BLaER1 (cell line): ENCODE results near the gene ARL13A.
"Not testable (repeated sequence)": the region's sequence is repeated elsewhere in the genome, so short reads cannot be mapped to it uniquely, and the experiment has no call there.

Experiments
- H3K27ac ChIP-seq: shearing (Covaris generic); formaldehyde crosslinking; 2 replicates; pipeline ENCODE4 v1.8.1; 2022
- H3K27me3 ChIP-seq: shearing (Covaris generic); formaldehyde crosslinking; 2 replicates; pipeline ENCODE4 v1.8.1; 2022
- H3K36me3 ChIP-seq: shearing (Covaris generic); formaldehyde crosslinking; 2 replicates; pipeline ENCODE4 v1.8.1; 2022
- H3K4me1 ChIP-seq: shearing (Covaris generic); formaldehyde crosslinking; 2 replicates; pipeline ENCODE4 v1.8.1; 2022
- H3K4me2 ChIP-seq: shearing (Covaris generic); formaldehyde crosslinking; 2 replicates; pipeline ENCODE4 v1.8.1; 2022
- H3K4me3 ChIP-seq: shearing (Covaris generic); formaldehyde crosslinking; 2 replicates; pipeline ENCODE4 v1.8.1; 2022
- H3K9ac ChIP-seq: shearing (Covaris generic); formaldehyde crosslinking; 2 replicates; pipeline ENCODE4 v1.8.1; 2022
- H3K9me3 ChIP-seq: shearing (Covaris generic); formaldehyde crosslinking; 2 replicates; pipeline ENCODE4 v1.8.1; 2022
- H4K20me1 ChIP-seq: shearing (Covaris generic); formaldehyde crosslinking; 2 replicates; pipeline ENCODE4 v1.8.1; 2022
- Cebpa-rat ChIP-seq: shearing (Covaris generic); IDR thresholded peaks from 2 replicates; pipeline ENCODE4 v1.8.1; 2022

ARL13A gene

GRCh38 chrX:100946299-100946927 lies 23.1 kb upstream of the ARL13A start:
- H3K4me1 ChIP-seq, result no peaks in the 10 kb centered on the region
- no peak overlapping the region for H3K9ac ChIP-seq
- H3K4me2 ChIP-seq, result no peak overlapping the region
- H3K4me3 ChIP-seq, result no peak overlapping the region
- H3K9me3 ChIP-seq, result no peaks in the 10 kb centered on the region
- H4K20me1 ChIP-seq, result no peaks in the 10 kb centered on the region
- no peaks in the 10 kb centered on the region for H3K36me3 ChIP-seq
- TF ChIP-seq Cebpa-rat, result no peak
- H3K27ac ChIP-seq, result no peak overlapping the region
- no peaks in the 10 kb centered on the region for H3K27me3 ChIP-seq

- no peak overlapping the region for H3K4me3 ChIP-seq
- no peak overlapping the region for H3K4me2 ChIP-seq
- no peak overlapping the region for H3K9ac ChIP-seq
- H4K20me1 ChIP-seq, result no peaks in the 10 kb centered on the region
- H3K4me1 ChIP-seq, result no peaks in the 10 kb centered on the region
- H3K36me3 ChIP-seq, result no peaks in the 10 kb centered on the region
- H3K27me3 ChIP-seq, result no peaks in the 10 kb centered on the region
- H3K27ac ChIP-seq, result no peak overlapping the region
- TF ChIP-seq Cebpa-rat, result no peak
- H3K9me3 ChIP-seq, result no peaks in the 10 kb centered on the region
Measured at GRCh38 chrX:100948557-100948956, 21.0 kb upstream of the ARL13A start.

- Histone ChIP-seq H3K27me3 (no peaks in the 10 kb centered on the region), H3K4me3 (no peak overlapping the region), H3K36me3 (no peaks in the 10 kb centered on the region), H3K9ac (no peak overlapping the region), H3K4me1 (peaks cover 5% of the 10 kb centered on the region; the same call in 1 of the 2 replicates), H3K27ac (no peak overlapping the region), H3K9me3 (no peaks in the 10 kb centered on the region), H4K20me1 (no peaks in the 10 kb centered on the region), H3K4me2 (no peak overlapping the region)
- TF ChIP-seq Cebpa-rat, result no peak
Measured at GRCh38 chrX:100962811-100963210, 6.7 kb upstream of the ARL13A start.

DNA sequence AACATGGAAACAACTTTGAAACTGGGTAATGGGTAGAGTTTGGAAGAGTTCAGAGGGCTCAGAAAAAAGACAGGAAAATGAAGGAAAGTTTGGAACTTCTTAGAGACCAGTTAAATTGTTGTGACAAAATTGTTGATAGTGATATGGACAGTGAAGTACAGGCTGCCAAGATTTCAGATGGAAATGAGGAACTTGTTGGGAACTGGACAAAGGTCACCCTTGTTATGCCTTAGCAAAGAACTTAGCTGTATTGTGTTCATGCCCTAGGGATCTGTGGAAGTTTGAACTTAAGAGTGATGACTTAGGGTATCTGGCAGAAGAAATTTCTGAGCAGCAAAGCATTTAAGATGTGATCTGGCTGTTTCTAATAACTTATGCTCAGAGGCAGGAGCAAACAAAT lies 5.1 kb upstream of the ARL13A start:
- H3K4me1 ChIP-seq, result peaks cover 5% of the 10 kb centered on the region; the same call in 1 of the 2 replicates
- no peaks in the 10 kb centered on the region for H4K20me1 ChIP-seq
- no peak overlapping the region for H3K4me3 ChIP-seq
- no peaks in the 10 kb centered on the region for H3K36me3 ChIP-seq
- no peak overlapping the region for H3K27ac ChIP-seq
- no peaks in the 10 kb centered on the region for H3K27me3 ChIP-seq
- no peak overlapping the region for H3K9ac ChIP-seq
- no peak overlapping the region for H3K4me2 ChIP-seq
- TF ChIP-seq Cebpa-rat, result no peak
- H3K9me3 ChIP-seq, result no peaks in the 10 kb centered on the region

- Histone ChIP-seq H3K27me3 (no peaks in the 10 kb centered on the region), H3K4me2 (no peak overlapping the region), H3K4me3 (no peak overlapping the region), H3K27ac (no peak overlapping the region), H3K9me3 (peaks cover 10% of the 10 kb centered on the region), H4K20me1 (no peaks in the 10 kb centered on the region), H3K36me3 (peaks cover 4% of the 10 kb centered on the region; the same call in 1 of the 2 replicates), H3K9ac (no peak overlapping the region), H3K4me1 (no peaks in the 10 kb centered on the region)
- TF ChIP-seq Cebpa-rat, result no peak
Measured at GRCh38 chrX:100969936-100970335, 428 bp downstream of the ARL13A start.

- peaks cover 4% of the 10 kb centered on the region; the same call in 1 of the 2 replicates for H3K36me3 ChIP-seq
- H3K27ac ChIP-seq, result no peak overlapping the region
- TF ChIP-seq Cebpa-rat, result no peak
- H3K4me3 ChIP-seq, result no peak overlapping the region
- no peak overlapping the region for H3K9ac ChIP-seq
- peaks cover 10% of the 10 kb centered on the region for H3K9me3 ChIP-seq
- H3K27me3 ChIP-seq, result no peaks in the 10 kb centered on the region
- H3K4me2 ChIP-seq, result no peak overlapping the region
- no peaks in the 10 kb centered on the region for H4K20me1 ChIP-seq
- no peaks in the 10 kb centered on the region for H3K4me1 ChIP-seq
Measured at GRCh38 chrX:100973411-100973810, 3.9 kb downstream of the ARL13A start.

- Histone ChIP-seq H3K27ac (no peak overlapping the region), H3K4me3 (no peak overlapping the region), H3K4me1 (no peaks in the 10 kb centered on the region), H3K9ac (no peak overlapping the region), H3K36me3 (peaks cover 4% of the 10 kb centered on the region; the same call in 1 of the 2 replicates), H3K4me2 (no peak overlapping the region), H4K20me1 (no peaks in the 10 kb centered on the region), H3K27me3 (no peaks in the 10 kb centered on the region), H3K9me3 (peaks cover 10% of the 10 kb centered on the region)
- TF ChIP-seq Cebpa-rat, result no peak
Measured at GRCh38 chrX:100975212-100975611, 5.7 kb downstream of the ARL13A start.

DNA sequence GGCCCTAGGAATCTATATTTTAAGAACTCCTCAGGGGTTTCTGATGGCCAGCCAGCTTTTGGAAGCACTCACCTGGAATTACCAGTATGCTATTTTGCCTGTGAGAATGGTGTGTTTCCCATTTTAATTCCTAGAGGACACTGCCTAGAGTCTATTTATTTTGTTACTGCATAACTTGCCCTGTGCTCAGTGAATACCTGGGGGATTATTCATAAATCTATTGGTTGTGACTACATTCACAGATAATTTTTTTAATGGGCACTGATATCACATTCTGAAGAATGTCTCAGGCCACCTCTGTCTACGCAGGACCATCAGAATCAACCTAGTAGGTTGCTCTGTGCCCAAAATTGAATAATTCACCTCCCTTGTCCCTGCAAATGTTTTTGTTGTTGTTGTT lies 6.7 kb downstream of the ARL13A start:
- no peak for TF ChIP-seq Cebpa-rat
- Histone ChIP-seq H4K20me1 (no peaks in the 10 kb centered on the region), H3K4me2 (no peak overlapping the region), H3K27me3 (no peaks in the 10 kb centered on the region), H3K9me3 (peaks cover 10% of the 10 kb centered on the region), H3K4me3 (no peak overlapping the region), H3K27ac (no peak overlapping the region), H3K4me1 (no peaks in the 10 kb centered on the region), H3K9ac (no peak overlapping the region), H3K36me3 (peaks cover 6% of the 10 kb centered on the region; the same call in 1 of the 2 replicates)

DNA sequence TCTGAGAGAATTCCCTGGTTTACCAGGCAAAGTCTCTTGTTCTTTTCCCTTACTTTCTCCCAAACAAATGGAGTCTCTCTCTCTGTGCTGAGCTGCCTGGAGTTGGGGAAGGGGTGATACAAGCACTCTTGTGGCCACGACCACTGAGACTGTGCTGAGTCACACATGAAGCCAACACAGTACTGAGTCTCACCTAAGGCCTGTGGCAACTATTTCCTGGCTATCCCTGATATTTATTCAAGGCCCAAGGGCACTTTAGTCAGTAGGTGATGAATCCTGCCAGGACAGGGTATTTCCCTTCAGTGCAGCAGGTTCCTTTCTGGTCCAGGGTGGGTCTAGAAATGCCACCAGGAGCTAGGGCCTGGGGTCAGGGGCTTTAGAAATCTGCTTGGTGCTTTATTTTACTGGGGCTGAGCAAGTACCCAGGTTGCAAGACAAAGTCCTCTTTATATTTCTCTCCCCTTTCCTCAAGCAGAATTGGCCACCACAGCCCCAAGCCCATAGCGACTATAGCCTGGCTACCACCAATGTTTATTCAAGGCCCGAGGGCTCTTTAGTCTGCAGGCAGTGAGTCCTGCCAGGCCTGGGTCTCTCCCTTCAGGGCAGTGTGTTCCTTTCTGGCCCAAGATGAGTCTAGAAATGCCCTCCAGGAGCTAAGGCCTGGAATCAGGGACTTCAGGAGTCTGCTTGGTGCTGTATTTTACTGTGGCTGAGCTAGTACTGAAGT lies 10.5 kb downstream of the ARL13A start:
- Histone ChIP-seq H3K9ac (no peak overlapping the region), H3K4me2 (no peak overlapping the region), H3K4me1 (no peaks in the 10 kb centered on the region), H4K20me1 (no peaks in the 10 kb centered on the region), H3K36me3 (peaks cover 4% of the 10 kb centered on the region; the same call in 1 of the 2 replicates), H3K27ac (no peak overlapping the region), H3K4me3 (no peak overlapping the region), H3K27me3 (no peaks in the 10 kb centered on the region), H3K9me3 (no peaks in the 10 kb centered on the region)
- no peak for TF ChIP-seq Cebpa-rat

GRCh38 chrX:100980608-100981497 lies 11.3 kb downstream of the ARL13A start:
- H3K4me2 ChIP-seq, result no peak overlapping the region
- H3K36me3 ChIP-seq, result peaks cover 4% of the 10 kb centered on the region; the same call in 1 of the 2 replicates
- no peaks in the 10 kb centered on the region for H3K27me3 ChIP-seq
- H4K20me1 ChIP-seq, result no peaks in the 10 kb centered on the region
- H3K4me3 ChIP-seq, result no peak overlapping the region
- no peaks in the 10 kb centered on the region for H3K9me3 ChIP-seq
- no peaks in the 10 kb centered on the region for H3K4me1 ChIP-seq
- no peak for TF ChIP-seq Cebpa-rat
- H3K27ac ChIP-seq, result no peak overlapping the region
- H3K9ac ChIP-seq, result no peak overlapping the region

- not testable (repeated sequence) for H4K20me1 ChIP-seq, H3K4me2 ChIP-seq, H3K9ac ChIP-seq, H3K4me1 ChIP-seq, H3K4me3 ChIP-seq, H3K9me3 ChIP-seq, H3K27ac ChIP-seq, H3K36me3 ChIP-seq, H3K27me3 ChIP-seq
Measured at GRCh38 chrX:100981498-100981845, 12.0 kb downstream of the ARL13A start.
